ENCODE data around the gene BCL11B.
"Not testable (repeated sequence)": the region's sequence is repeated elsewhere in the genome, so short reads cannot be mapped to it uniquely, and the experiment has no call there.

Gene BCL11B

GRCh38 chr14:99201351-99202073 lies 70.5 kb downstream of the BCL11B start:
- no peak for DNase-seq (ENCODE audit: low read depth in 2 of 2)

- DNase-seq (ENCODE audit: low read depth in 2 of 2): no peak
These were observed 71.4 kb downstream of the BCL11B start for GRCh38 chr14:99200654-99201005.

- DNase-seq (ENCODE audit: low read depth in 2 of 2): no peak
These were observed 71.9 kb downstream of the BCL11B start for GRCh38 chr14:99199846-99200653.

- DNase-seq (ENCODE audit: low read depth in 2 of 2): no peak
These were observed 73.1 kb downstream of the BCL11B start for GRCh38 chr14:99198746-99199502.

GRCh38 chr14:99196310-99196650 lies 75.7 kb downstream of the BCL11B start:
- no peak for DNase-seq (ENCODE audit: low read depth in 2 of 2)

GRCh38 chr14:99195602-99196309 lies 76.2 kb downstream of the BCL11B start:
- no peak for DNase-seq (ENCODE audit: low read depth in 2 of 2)

- DNase-seq (ENCODE audit: low read depth in 2 of 2): no peak
These were observed 77.3 kb downstream of the BCL11B start for GRCh38 chr14:99194736-99195135.

GRCh38 chr14:99194136-99194535 lies 77.9 kb downstream of the BCL11B start:
- no peak for DNase-seq (ENCODE audit: low read depth in 2 of 2)

GRCh38 chr14:99192830-99193229 lies 79.2 kb downstream of the BCL11B start:
- no peak for DNase-seq (ENCODE audit: low read depth in 2 of 2)

- DNase-seq (ENCODE audit: low read depth in 2 of 2): no peak
These were observed 79.9 kb downstream of the BCL11B start for GRCh38 chr14:99192028-99192621.

- DNase-seq (ENCODE audit: low read depth in 2 of 2): no peak
These were observed 80.5 kb downstream of the BCL11B start for GRCh38 chr14:99191395-99192027.

- DNase-seq (ENCODE audit: low read depth in 2 of 2): no peak
These were observed 81.2 kb downstream of the BCL11B start for GRCh38 chr14:99190696-99191394.

GRCh38 chr14:99189201-99189801 lies 82.7 kb downstream of the BCL11B start:
- no peak for DNase-seq (ENCODE audit: low read depth in 2 of 2)

- no peak for DNase-seq (ENCODE audit: low read depth in 2 of 2)
These were observed 83.2 kb downstream of the BCL11B start for GRCh38 chr14:99188731-99189191.

GRCh38 chr14:99187858-99188257 lies 84.1 kb downstream of the BCL11B start:
- DNase-seq (ENCODE audit: low read depth in 2 of 2): no peak

- DNase-seq (ENCODE audit: low read depth in 2 of 2): no peak
These were observed 84.9 kb downstream of the BCL11B start for GRCh38 chr14:99186956-99187690.

GRCh38 chr14:99186336-99186735 lies 85.7 kb downstream of the BCL11B start:
- not testable (repeated sequence) for DNase-seq (ENCODE audit: low read depth in 2 of 2)

GRCh38 chr14:99185436-99186068 lies 86.4 kb downstream of the BCL11B start:
- no peak for DNase-seq (ENCODE audit: low read depth in 2 of 2)

- no peak for DNase-seq (ENCODE audit: low read depth in 2 of 2)
These were observed 88.3 kb downstream of the BCL11B start for GRCh38 chr14:99183716-99184115.
